ENCODE data around the gene GDF7.

The GDF7 gene

GRCh38 chr2:20674974-20675679 lies 8.2 kb downstream of the GDF7 start:
- no peak overlapping the region for H3K4me3 ChIP-seq (ENCODE audit: low read depth, low read length)
- TF ChIP-seq, protein P1, sequence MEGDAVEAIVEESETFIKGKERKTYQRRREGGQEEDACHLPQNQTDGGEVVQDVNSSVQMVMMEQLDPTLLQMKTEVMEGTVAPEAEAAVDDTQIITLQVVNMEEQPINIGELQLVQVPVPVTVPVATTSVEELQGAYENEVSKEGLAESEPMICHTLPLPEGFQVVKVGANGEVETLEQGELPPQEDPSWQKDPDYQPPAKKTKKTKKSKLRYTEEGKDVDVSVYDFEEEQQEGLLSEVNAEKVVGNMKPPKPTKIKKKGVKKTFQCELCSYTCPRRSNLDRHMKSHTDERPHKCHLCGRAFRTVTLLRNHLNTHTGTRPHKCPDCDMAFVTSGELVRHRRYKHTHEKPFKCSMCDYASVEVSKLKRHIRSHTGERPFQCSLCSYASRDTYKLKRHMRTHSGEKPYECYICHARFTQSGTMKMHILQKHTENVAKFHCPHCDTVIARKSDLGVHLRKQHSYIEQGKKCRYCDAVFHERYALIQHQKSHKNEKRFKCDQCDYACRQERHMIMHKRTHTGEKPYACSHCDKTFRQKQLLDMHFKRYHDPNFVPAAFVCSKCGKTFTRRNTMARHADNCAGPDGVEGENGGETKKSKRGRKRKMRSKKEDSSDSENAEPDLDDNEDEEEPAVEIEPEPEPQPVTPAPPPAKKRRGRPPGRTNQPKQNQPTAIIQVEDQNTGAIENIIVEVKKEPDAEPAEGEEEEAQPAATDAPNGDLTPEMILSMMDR (IDR thresholded peaks at IDR 0.05; ENCODE audit: borderline replicate concordance, insufficient read depth, low read depth, low read length) = no peak

GRCh38 chr2:20675701-20676352 lies 8.9 kb downstream of the GDF7 start:
- TF ChIP-seq, protein P1 (IDR thresholded peaks at IDR 0.05; ENCODE audit: borderline replicate concordance, insufficient read depth, low read depth, low read length) = peak; percentile 8; the same call in 1 of the 2 replicates
- no peak overlapping the region for H3K4me3 ChIP-seq (ENCODE audit: low read depth, low read length)

DNA sequence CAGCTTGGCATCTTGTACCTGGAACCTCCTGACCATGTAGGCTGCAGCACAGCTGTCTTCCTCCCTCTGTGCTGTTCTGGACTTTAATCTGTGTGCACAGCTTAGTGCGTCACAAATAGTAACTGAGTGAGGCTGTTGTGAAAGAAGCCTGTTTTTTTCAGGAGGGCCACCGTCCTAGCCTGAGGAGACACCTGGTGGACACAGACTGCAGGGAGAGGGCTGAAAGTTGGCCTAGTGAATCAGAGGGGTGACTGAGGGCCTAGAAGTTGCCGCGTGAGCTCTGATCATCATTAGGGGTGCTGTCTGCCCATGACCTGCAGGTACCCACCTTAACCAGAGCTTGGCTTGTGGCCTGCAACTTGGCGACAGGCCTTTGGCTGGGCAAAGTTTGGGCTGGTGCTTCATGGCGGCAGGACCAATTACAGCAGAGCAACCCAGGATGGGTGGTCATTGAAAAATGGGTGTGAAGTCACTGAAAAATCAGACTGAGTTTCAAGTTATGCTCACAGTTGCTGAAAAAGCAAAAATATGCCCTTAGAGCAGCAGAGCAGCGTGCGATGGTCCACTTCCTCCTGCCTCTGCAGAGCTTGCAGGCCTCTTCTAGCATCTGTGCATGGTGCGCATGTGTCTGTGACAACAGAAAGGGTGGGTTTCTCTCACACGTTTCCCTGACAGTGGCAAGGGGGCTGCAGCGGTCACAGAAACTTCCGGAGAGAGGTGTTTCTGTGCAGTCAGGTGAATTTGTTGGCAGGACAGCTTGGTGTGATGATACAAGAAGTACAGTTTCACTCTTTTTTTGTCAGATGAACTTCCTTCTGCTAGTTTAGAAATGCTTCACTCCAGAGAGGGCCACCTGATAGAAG lies 9.6 kb downstream of the GDF7 start:
- TF ChIP-seq, protein P1 (IDR thresholded peaks at IDR 0.05; ENCODE audit: borderline replicate concordance, insufficient read depth, low read depth, low read length) = peak; percentile 35; the same call in 1 of the 2 replicates
- no peak overlapping the region for H3K4me3 ChIP-seq (ENCODE audit: low read depth, low read length)

DNA sequence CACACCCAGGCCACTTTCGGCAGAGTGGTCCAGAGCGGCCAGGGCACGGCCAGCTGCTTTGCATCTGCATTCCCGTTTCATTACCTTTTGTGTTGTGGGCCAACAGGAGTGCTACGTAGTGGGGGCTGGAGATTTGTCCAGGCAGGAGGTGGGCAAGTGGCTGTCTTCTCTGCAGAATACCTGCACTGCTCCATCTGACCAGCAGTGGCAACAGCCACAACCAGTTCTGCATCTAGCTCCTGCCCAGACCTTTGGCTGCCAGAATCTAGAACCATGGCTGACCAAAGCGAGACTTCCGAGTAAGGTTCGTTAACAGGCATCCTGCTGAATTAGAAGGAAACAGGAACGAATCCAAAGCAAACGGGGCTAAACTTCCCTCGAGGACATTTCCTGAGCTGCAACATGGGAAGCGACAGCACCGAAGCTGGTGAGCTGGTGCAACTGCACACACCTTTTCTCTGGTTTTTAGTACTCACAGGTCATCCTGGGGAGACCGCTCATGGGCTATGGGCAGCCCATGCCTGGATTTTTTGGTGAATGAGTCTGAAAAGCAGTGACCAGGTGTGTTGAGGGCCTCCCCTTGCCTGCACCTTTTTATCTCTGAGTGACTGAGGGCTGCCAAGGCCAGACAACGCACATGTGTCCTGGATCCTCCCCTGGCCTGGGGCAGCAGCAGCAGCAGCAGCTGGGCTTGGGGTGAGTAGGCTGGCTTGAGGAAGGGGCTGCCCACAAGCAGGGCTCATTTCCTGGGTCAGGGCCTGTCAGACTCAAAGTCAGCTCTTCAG lies 10.5 kb downstream of the GDF7 start:
- TF ChIP-seq, protein P1 (IDR thresholded peaks at IDR 0.05; ENCODE audit: borderline replicate concordance, insufficient read depth, low read depth, low read length) = peak; percentile 64; the same call in 1 of the 2 replicates
- H3K4me3 ChIP-seq (ENCODE audit: low read depth, low read length) = peak overlapping the region; percentile 13

- peak overlapping the region; percentile 13 for H3K4me3 ChIP-seq (ENCODE audit: low read depth, low read length)
- TF ChIP-seq, protein P1 (IDR thresholded peaks at IDR 0.05; ENCODE audit: borderline replicate concordance, insufficient read depth, low read depth, low read length) = no peak
Measured at GRCh38 chr2:20678086-20678395, 11.1 kb downstream of the GDF7 start.

GRCh38 chr2:20678780-20679179 lies 11.8 kb downstream of the GDF7 start:
- TF ChIP-seq, protein P1 (IDR thresholded peaks at IDR 0.05; ENCODE audit: borderline replicate concordance, insufficient read depth, low read depth, low read length) = no peak
- H3K4me3 ChIP-seq (ENCODE audit: low read depth, low read length) = no peak overlapping the region
